Neural crest cell (in vitro differentiated cells): ENCODE measurements around the gene LENG1. TPM values are rescaled to one million over a fixed set of nuclear protein-coding genes. Genes with fewer than 3 reads are reported as not detected.

Experiments used
- DNase-seq: peaks from one replicate; pipeline ENCODE4 v3.0.0; 2021; ENCODE audit warnings: low read depth, mixed read lengths, low spot score
- H3K27ac Mint-ChIP-seq: one replicate; pipeline ENCODE4 v1.8.0; 2021; ENCODE audit warnings: mild to moderate bottlenecking, mixed read lengths; ENCODE audit not compliant: unreplicated experiment
- H3K27me3 Mint-ChIP-seq: 2 replicates; pipeline ENCODE4 v1.8.0; 2021; ENCODE audit warnings: low read depth, mild to moderate bottlenecking, mixed read lengths
- H3K36me3 Mint-ChIP-seq: 2 replicates; pipeline ENCODE4 v1.8.0; 2021; ENCODE audit warnings: low read depth, mild to moderate bottlenecking, mixed read lengths
- H3K4me1 Mint-ChIP-seq: 2 replicates; pipeline ENCODE4 v1.8.0; 2021; ENCODE audit warnings: mixed read lengths
- H3K4me3 Mint-ChIP-seq: one replicate; pipeline ENCODE4 v1.8.0; 2021; ENCODE audit warnings: mild to moderate bottlenecking, mixed read lengths
- H3K9me3 Mint-ChIP-seq: 2 replicates; pipeline ENCODE4 v1.8.0; 2021; ENCODE audit warnings: mixed read lengths
- CTCF ChIP-seq: fragments of 200-600 bp; sonication (generic); conservative IDR thresholded peaks from 2 replicates; pipeline ENCODE4 v1.5.0; 2021; ENCODE audit warnings: antibody characterized with exemption, mild to moderate bottlenecking
- total RNA-seq: library from RNA; stranded (reverse); gene quantifications from 2 replicates; pipeline ENCODE4 v1.2.1, GENCODE V29; 2021

The LENG1 gene
- total RNA-seq, 1 donor from 2014 or later = 5.9 TPM

GRCh38 chr19:54179921-54180461, 20.5 kb upstream of the LENG1 start:
- H3K27ac Mint-ChIP-seq = peak overlapping the region; percentile 95
- peak overlapping the region; percentile 82 for H3K4me3 Mint-ChIP-seq
- H3K9me3 Mint-ChIP-seq = no peaks in the 10 kb centered on the region

DNA sequence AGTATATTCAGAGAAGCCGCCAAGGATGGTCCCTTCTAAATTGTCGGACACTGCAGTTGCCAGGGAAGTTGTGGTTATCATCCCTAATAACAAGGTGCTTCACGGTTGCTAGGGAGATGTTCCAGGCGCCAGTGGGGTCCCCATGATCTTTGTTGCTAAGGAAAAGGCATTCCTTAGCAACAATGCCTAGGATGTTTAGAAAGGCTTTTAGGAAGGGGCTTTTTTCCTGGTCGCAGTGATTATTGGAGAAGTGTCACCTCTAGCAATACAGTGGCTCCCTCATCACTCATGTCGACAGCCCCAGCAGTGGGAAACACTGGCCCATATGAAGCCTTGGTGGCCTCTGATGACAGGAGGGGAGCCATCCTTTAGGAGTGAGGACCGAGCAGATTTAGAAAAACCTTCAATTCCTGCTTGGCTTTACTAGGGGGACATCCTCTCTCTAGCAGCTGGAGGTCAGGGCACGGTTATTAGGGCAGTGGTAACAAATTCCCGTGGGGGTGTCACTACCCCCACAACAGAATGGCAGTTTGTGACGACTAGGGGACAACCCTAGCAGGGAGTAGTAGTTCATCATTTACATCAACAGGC, 19.8 kb upstream of the LENG1 start:
- no peak for TF ChIP-seq CTCF
- DNase-seq = no peak

More at GRCh38 chr19:54179921-54180461, 20.5 kb upstream of the LENG1 start:
- peaks cover 6% of the 10 kb centered on the region for H3K27me3 Mint-ChIP-seq
- peak; percentile 61 for TF ChIP-seq CTCF
- H3K36me3 Mint-ChIP-seq = peaks cover 5% of the 10 kb centered on the region
- DNase-seq = peak; percentile 67
- H3K4me1 Mint-ChIP-seq = peaks cover 23% of the 10 kb centered on the region

GRCh38 chr19:54178581-54179261, 19.2 kb upstream of the LENG1 start:
- Mint-ChIP-seq H3K27me3 (peaks cover 9% of the 10 kb centered on the region), H3K9me3 (no peaks in the 10 kb centered on the region), H3K36me3 (peaks cover 5% of the 10 kb centered on the region), H3K27ac (peak overlapping the region; percentile 95), H3K4me1 (peaks cover 23% of the 10 kb centered on the region), H3K4me3 (peak overlapping the region; percentile 49)
- DNase-seq = no peak
- TF ChIP-seq CTCF = no peak

More for the DNA sequence above, 19.8 kb upstream of the LENG1 start:
- H3K27ac Mint-ChIP-seq = peak overlapping the region; percentile 95
- H3K4me1 Mint-ChIP-seq = peaks cover 23% of the 10 kb centered on the region
- peak overlapping the region; percentile 82 for H3K4me3 Mint-ChIP-seq
- peaks cover 5% of the 10 kb centered on the region for H3K36me3 Mint-ChIP-seq
- peaks cover 9% of the 10 kb centered on the region for H3K27me3 Mint-ChIP-seq
- H3K9me3 Mint-ChIP-seq = no peaks in the 10 kb centered on the region

GRCh38 chr19:54173951-54174834, 14.7 kb upstream of the LENG1 start:
- Mint-ChIP-seq H3K36me3 (peaks cover 5% of the 10 kb centered on the region), H3K9me3 (no peaks in the 10 kb centered on the region), H3K27me3 (peaks cover 14% of the 10 kb centered on the region), H3K27ac (no peak overlapping the region), H3K4me3 (peak overlapping the region; percentile 38), H3K4me1 (peaks cover 10% of the 10 kb centered on the region)
- DNase-seq = no peak
- TF ChIP-seq CTCF = no peak

- no peak overlapping the region for H3K4me3 Mint-ChIP-seq
These were observed 13.8 kb upstream of the LENG1 start for GRCh38 chr19:54173359-54173699.

More at GRCh38 chr19:54173359-54173699, 13.8 kb upstream of the LENG1 start:
- peaks cover 13% of the 10 kb centered on the region for H3K27me3 Mint-ChIP-seq
- H3K9me3 Mint-ChIP-seq = no peaks in the 10 kb centered on the region
- H3K36me3 Mint-ChIP-seq = peaks cover 4% of the 10 kb centered on the region
- TF ChIP-seq CTCF = no peak
- no peak for DNase-seq
- no peak overlapping the region for H3K27ac Mint-ChIP-seq
- peaks cover 4% of the 10 kb centered on the region for H3K4me1 Mint-ChIP-seq
